GM19395 (cell line): ENCODE measurements around the gene SEMA3F.

ENCODE experiments used
- ATAC-seq: cut with Tn5 transposase; IDR thresholded peaks from one replicate; pipeline ENCODE4 v1.9.1; 2021; ENCODE audit warnings: mild to moderate bottlenecking, moderate library complexity; ENCODE audit not compliant: unreplicated experiment

Gene SEMA3F

DNA sequence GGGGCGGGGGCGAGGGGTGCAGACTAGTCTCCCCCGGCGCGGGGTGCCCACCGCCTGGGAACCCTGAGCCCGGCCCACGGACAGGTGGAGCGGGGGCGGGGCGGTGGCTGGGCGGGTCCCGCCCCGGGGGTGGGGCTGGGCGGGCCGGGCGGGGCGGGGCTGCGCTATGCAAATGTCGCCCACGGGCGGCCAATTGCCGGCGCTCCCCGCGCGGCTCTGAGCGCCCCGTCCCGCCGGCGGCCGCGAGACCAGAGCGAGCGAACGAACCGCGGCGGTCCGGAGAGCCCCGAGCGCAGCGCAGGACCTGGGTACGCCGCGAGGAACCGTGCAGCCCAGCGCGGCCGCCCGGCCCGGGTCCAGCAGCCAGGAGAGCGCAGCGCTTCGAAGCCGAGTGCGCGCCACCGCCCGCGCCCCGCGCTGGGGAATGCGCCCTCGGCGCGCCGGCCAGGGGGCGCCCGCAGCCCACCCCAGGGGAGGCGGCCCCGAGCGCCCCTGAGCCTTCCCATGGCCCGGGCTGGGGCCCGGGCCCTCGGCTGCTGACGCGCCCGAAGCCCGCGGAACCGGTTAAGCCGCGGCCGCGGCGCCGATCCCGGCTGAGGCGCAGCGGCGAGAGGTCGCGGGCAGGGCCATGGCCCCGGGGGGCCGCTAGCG lies at the start of gene SEMA3F:
TSS of gene SEMA3F (plus strand) at position 485 of the 651 bp plus-strand sequence. CDS start 4,299 bp downstream, outside the sequence.
- ATAC-seq: peak; percentile 59

- no peak for ATAC-seq
Measured at GRCh38 chr3:50111757-50112156, 43.4 kb upstream of the SEMA3F start.

- ATAC-seq: no peak
Measured at GRCh38 chr3:50112462-50112861, 42.7 kb upstream of the SEMA3F start.

- ATAC-seq: no peak
Measured at GRCh38 chr3:50117120-50117519, 38.0 kb upstream of the SEMA3F start.

DNA sequence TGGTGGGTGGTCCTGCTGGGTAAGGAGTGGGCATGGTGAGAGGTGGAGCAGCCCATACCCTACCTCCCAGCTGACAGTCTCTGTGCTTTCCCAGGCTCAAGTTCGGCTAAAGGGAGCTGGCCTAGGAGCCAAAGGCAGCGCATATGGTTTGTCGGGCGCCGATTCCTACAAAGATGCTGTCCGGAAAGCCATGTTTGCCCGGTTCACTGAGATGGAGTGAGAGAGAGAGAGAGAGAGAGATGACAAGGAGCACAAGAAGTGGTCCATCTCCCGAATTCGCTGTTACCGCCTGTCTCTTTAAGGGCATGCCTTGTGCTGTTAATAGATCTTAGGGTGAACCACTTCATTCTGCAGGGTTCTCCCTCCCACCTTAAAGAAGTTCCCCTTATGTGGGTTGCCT lies 36.9 kb upstream of the SEMA3F start:
- ATAC-seq: no peak

DNA sequence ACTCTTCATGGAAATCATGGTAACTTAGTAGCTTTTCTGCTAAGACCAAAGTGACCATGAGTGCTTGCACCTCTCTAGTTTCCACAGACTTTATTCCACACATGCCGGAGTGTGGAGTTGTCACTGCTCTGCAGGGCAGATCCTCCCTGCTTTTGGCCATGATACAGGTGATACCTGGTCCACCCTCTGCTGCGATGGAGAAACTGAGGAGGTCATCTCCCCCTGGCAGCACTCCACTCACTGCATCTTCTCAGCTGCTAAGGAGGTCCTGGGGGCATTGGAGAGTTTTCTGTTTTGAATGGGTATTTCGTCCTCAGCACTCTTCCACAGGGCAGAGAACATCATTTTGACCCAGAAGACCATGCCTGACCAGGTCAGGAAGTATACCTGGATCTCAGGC lies 35.3 kb upstream of the SEMA3F start:
- ATAC-seq: no peak

DNA sequence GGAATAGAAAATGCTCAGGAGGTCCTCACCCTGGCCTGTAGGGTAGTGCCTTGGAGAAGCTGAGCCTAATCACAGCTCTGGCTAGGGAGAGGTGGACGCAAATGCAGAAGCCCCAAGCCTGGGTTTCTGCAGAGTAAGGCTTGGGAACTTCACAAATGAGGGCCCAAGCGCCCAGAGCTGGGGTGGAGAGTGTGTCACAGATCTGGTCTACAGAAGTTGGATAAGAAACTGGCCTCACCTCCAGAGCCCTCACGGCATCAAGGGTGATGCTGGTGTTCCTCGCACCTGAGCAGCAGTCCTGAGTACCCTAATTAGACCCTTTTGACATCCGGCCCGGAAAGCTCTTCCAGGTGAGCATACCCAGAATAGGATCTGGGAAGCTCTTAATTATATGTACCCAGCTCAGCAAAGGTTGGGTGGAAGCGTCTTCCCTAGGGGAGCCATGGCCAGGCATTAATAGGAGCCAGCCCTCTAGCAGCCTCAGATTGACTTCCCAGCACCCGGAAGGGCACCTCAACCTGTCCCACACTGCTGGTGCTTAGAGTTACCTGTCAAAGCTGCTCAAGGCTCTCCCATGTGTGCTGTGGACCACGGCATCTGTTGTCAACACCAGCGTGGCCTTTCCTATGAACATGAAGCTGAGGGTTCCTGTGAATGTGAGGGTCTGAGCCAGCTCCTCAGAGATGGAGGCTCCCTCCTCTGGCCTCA lies 34.6 kb upstream of the SEMA3F start:
- ATAC-seq: no peak

- peak; percentile 55 for ATAC-seq
Measured at GRCh38 chr3:50121072-50122032, 33.8 kb upstream of the SEMA3F start.

- no peak for ATAC-seq
Measured at GRCh38 chr3:50122071-50122470, 33.1 kb upstream of the SEMA3F start.

DNA sequence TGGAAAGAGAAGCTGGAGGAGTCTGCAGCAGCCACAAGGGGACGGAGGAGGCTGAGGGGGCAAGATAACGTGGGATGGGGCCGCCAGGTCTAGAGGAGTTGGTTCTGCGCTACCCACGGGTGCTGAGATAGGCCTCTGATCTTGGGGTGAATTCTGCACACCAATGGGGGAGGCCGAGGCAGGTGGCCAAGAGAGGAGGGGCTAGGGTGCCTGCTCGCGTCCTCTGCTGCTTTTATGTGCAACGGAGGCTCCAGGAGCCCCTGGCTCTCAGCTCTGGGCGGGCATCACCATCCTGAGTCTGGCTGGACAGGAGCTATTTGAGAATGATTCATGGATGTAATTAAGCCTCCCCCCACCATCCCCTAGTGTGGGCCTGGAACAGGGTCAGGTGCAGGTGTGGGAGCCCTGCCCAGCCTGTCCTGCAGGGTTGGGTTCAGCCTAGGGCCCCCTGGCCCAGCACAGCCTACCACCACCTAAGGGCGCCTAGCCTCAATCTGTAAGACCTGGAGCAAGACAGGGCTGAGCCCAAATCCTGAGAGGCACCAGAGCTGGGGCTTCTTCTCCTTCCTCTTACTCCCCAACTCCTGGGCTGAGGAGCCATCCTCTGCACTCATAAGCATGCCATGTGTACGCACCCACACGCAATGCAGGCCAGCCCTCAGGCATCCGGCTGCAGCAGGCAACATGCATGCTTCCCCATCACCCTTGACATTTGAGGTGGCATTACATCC lies 32.3 kb upstream of the SEMA3F start:
- ATAC-seq: no peak

DNA sequence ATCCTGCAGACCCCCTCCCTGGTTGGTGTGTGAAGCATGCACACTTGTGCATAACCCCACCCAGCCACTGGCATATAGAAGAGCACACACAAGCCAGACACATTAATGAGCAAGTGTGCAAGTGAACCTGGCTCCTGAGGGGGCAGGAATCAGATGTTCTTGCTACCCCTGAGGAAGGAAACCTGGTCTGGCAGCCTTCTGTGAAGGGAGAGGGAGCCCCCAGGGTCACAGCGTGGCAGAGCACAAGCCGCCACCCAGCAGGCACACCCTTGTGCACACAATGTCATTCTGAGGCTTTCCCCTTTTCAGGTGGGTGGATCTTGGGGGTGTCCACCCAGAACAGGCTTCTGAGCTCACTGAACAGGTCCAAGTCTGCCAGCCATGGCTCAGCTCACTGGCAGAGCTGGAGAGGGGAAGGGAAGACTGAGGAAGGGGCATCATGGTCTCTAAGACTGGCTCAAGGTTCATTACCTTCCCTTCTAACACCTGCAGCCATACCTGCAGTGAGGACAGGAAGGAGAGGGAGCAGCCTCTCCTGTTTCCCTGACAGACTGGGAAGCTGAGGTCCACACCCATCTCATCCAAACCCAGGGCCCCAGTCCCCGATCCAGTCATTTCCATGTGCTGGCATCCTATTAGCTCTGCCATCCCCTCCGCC lies 31.6 kb upstream of the SEMA3F start:
- ATAC-seq: no peak

GRCh38 chr3:50124052-50124799 lies 30.9 kb upstream of the SEMA3F start:
- no peak for ATAC-seq

GRCh38 chr3:50124800-50125178 lies 30.3 kb upstream of the SEMA3F start:
- no peak for ATAC-seq

- no peak for ATAC-seq
Measured at GRCh38 chr3:50125541-50126286, 29.4 kb upstream of the SEMA3F start.

- no peak for ATAC-seq
Measured at GRCh38 chr3:50126287-50127211, 28.6 kb upstream of the SEMA3F start.

GRCh38 chr3:50127251-50127691 lies 27.9 kb upstream of the SEMA3F start:
- no peak for ATAC-seq

DNA sequence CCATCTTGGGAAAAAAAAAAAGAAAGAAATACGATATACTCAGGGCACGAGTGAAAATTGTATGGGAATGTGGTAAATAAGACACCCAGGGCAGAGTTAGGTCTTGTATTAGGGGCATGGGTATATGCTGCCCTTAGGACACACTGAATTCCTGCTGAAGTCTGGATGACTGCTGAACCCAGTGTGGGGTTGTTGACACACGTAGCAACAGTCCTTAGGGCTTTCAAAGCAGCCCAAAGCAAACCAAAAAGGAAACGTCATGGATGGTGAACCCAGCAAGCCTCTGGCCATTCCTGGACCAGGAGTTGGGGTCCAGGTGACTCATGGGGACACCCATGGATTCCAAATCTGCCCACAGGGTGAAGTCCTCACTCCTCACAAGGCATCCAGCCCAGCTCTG lies 27.1 kb upstream of the SEMA3F start:
- ATAC-seq: no peak

DNA sequence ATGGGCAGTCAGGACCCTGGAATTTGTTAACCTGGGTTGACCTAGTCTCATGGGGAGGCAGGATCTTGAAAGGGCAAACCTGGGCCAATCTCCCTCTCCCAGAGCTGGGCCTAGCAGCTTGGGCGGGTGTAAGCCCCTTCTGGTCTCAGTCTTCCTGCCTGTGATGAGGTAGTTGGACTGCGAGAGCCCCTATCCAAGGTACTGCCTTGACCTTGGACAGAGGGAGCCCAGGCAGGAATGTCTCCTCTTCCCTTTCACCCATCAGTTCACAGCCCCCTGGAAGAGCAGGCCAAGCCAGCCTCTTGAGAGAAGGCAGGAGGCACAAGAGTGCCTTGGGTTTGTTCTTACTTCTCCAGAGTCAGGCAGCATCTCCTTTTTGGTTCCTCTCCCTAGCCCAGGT lies 24.7 kb upstream of the SEMA3F start:
- no peak for ATAC-seq
